Subcutaneous adipose tissue (tissue), 4 donors: Measurements from ENCODE around the gene PSENEN. TPM values are rescaled to one million over a fixed set of nuclear protein-coding genes. Genes with fewer than 3 reads are reported as not detected.

Source experiments
- total RNA-seq, 4 donors: library from RNA; depleted of rRNA; stranded (reverse); fragments of >200 nt; gene quantifications; one replicate each; pipeline ENCODE4 v1.1.0, GENCODE V29; 2016
- TF ChIP-seq, protein P1 (sequence below): fragments of 450-650 bp; IDR thresholded peaks from one replicate; pipeline ENCODE4 v1.5.1; 2016; ENCODE audit warnings: low read depth, mild to moderate bottlenecking, control low read depth, antibody characterized with exemption, moderate library complexity

The PSENEN gene
- total RNA-seq, 4 donors from 2014 or later, result 23.4 to 71.3 (median 35.7) TPM

GRCh38 chr19:35755550-35756376 is 10.3 kb downstream of the PSENEN start:
- TF ChIP-seq, protein P1, sequence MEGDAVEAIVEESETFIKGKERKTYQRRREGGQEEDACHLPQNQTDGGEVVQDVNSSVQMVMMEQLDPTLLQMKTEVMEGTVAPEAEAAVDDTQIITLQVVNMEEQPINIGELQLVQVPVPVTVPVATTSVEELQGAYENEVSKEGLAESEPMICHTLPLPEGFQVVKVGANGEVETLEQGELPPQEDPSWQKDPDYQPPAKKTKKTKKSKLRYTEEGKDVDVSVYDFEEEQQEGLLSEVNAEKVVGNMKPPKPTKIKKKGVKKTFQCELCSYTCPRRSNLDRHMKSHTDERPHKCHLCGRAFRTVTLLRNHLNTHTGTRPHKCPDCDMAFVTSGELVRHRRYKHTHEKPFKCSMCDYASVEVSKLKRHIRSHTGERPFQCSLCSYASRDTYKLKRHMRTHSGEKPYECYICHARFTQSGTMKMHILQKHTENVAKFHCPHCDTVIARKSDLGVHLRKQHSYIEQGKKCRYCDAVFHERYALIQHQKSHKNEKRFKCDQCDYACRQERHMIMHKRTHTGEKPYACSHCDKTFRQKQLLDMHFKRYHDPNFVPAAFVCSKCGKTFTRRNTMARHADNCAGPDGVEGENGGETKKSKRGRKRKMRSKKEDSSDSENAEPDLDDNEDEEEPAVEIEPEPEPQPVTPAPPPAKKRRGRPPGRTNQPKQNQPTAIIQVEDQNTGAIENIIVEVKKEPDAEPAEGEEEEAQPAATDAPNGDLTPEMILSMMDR, result no peak

GRCh38 chr19:35756377-35757230 is 11.2 kb downstream of the PSENEN start, which contains the start of gene HSPB6:
HSPB6 (minus strand) TSS chr19:35757029; CDS start chr19:35757008, 21 bp downstream.
- TF ChIP-seq, protein P1, result no peak

DNA sequence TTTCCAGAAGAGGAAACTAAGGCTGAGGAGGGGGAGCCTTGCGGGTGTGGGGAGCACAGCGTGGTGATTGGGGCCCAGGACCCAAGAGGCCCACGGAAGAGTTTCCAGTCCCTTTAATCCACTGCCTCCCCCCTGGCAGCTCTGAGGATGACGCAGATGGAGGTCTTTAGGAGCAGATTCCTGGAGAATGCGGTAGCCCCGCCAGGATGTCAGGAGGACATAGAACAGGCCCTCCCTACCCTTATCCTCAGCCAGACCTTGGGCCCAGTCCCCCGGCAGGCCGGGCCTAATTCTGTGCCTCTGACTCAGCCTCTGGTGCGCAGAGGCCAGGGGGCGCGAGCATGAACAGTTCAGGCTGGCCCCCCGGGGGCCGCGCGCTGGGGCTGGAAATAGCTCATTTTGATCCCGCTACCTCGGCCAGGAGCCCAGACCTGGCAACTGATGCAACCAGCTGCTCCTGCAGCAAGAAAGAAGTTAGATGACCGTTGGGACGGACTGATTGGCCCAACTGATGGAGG is 11.8 kb downstream of the PSENEN start:
- TF ChIP-seq, protein P1, result no peak

- TF ChIP-seq, protein P1, result no peak
Observed at GRCh38 chr19:35757749-35758608, 12.5 kb downstream of the PSENEN start, which contains the start of gene PROSER3. PROSER3 (plus strand) TSS chr19:35758176; CDS start chr19:35758216, 40 bp downstream.

- TF ChIP-seq, protein P1, result no peak
Observed at GRCh38 chr19:35759697-35760096, 14.2 kb downstream of the PSENEN start.

DNA sequence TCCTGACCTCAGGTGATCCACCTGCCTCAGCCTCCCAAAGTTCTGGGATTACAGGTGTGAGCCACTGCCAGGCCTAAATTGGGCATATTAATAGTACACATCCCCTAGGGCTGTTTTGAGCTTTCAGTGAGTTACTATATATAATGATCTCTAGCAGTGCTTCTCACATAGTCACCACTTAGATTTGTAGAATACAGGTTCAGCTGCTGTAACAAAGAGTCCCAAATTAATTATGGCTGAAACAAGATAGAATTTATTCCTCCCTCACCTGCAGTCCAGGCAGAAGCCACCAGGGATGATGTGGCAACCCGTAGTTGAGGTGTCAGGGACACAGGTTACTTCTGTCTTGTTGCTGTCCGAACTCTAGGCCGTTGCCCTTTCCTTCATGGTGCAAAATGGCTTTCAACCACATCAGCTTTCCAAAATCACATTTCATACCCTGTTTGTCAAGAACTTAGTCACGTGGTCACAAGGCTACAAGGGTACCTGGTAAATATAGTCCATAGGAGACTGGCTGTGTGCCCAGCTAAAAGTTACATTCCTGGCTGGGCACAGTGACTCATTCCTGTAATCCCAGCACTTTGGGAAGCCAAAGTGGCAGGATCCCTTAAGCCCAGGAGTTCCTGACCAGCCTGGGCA is 15.4 kb downstream of the PSENEN start:
- TF ChIP-seq, protein P1, result no peak
